Measurements from ENCODE around the gene DDI2.
"Not testable (repeated sequence)": the region's sequence is repeated elsewhere in the genome, so short reads cannot be mapped to it uniquely, and the experiment has no call there.

Gene DDI2

GRCh38 chr1:15699321-15699720 lies 82.1 kb downstream of the DDI2 start:
- not testable (repeated sequence) for H3K36me3 ChIP-seq (ENCODE audit: control insufficient read depth in 5 of 5, insufficient read depth in 5 of 5, low read length in 5 of 5); H3K27me3 ChIP-seq (ENCODE audit: control insufficient read depth in 5 of 5, insufficient read depth in 4 of 5, low read length in 5 of 5); H3K9me3 ChIP-seq (ENCODE audit: control insufficient read depth in 5 of 5, low read length in 5 of 5); H3K27ac ChIP-seq (ENCODE audit: low read depth, low read length); H3K9ac ChIP-seq (ENCODE audit: low read length in 5 of 5); H3K4me3 ChIP-seq (ENCODE audit: low read depth in 1 of 5, low read length in 5 of 5)
- peaks cover 10 to 47% (median 41%) of the 10 kb centered on the region in 5 donors for H3K4me1 ChIP-seq (ENCODE audit: control insufficient read depth in 5 of 5, insufficient read depth in 5 of 5, low read length in 5 of 5)

GRCh38 chr1:15700508-15700907 lies 83.2 kb downstream of the DDI2 start:
- Histone ChIP-seq H3K36me3 (ENCODE audit: control insufficient read depth in 5 of 5, insufficient read depth in 5 of 5, low read length in 5 of 5) (peaks cover 0 to 7% (median 6%) of the 10 kb centered on the region in 5 donors), H3K9ac (ENCODE audit: low read length in 5 of 5) (no peak overlapping the region), H3K4me3 (ENCODE audit: low read depth in 1 of 5, low read length in 5 of 5) (no peak overlapping the region), H3K27me3 (ENCODE audit: control insufficient read depth in 5 of 5, insufficient read depth in 4 of 5, low read length in 5 of 5) (no peaks in the 10 kb centered on the region), H3K4me1 (ENCODE audit: control insufficient read depth in 5 of 5, insufficient read depth in 5 of 5, low read length in 5 of 5) (peaks cover 10 to 56% (median 48%) of the 10 kb centered on the region in 5 donors), H3K9me3 (ENCODE audit: control insufficient read depth in 5 of 5, low read length in 5 of 5) (no peaks in the 10 kb centered on the region), H3K27ac (ENCODE audit: low read depth, low read length) (no peak overlapping the region)

GRCh38 chr1:15701784-15702183 lies 84.5 kb downstream of the DDI2 start:
- peaks cover 9 to 55% (median 44%) of the 10 kb centered on the region in 5 donors for H3K4me1 ChIP-seq (ENCODE audit: control insufficient read depth in 5 of 5, insufficient read depth in 5 of 5, low read length in 5 of 5)
- H3K36me3 ChIP-seq (ENCODE audit: control insufficient read depth in 5 of 5, insufficient read depth in 5 of 5, low read length in 5 of 5) = peaks cover 0 to 12% (median 8%) of the 10 kb centered on the region in 5 donors
- no peak overlapping the region for H3K4me3 ChIP-seq (ENCODE audit: low read depth in 1 of 5, low read length in 5 of 5)
- no peak overlapping the region for H3K27ac ChIP-seq (ENCODE audit: low read depth, low read length)
- H3K27me3 ChIP-seq (ENCODE audit: control insufficient read depth in 5 of 5, insufficient read depth in 4 of 5, low read length in 5 of 5) = no peaks in the 10 kb centered on the region
- no peak overlapping the region for H3K9ac ChIP-seq (ENCODE audit: low read length in 5 of 5)
- H3K9me3 ChIP-seq (ENCODE audit: control insufficient read depth in 5 of 5, low read length in 5 of 5) = no peaks in the 10 kb centered on the region

GRCh38 chr1:15702722-15703550 lies 85.7 kb downstream of the DDI2 start:
- Histone ChIP-seq H3K4me3 (ENCODE audit: low read depth in 1 of 5, low read length in 5 of 5) (peak overlapping the region in 4 of 5 donors; percentile 24 to 45 (median 30)), H3K9me3 (ENCODE audit: control insufficient read depth in 5 of 5, low read length in 5 of 5) (no peaks in the 10 kb centered on the region), H3K9ac (ENCODE audit: low read length in 5 of 5) (peak overlapping the region; percentile 39 to 93 (median 62)), H3K4me1 (ENCODE audit: control insufficient read depth in 5 of 5, insufficient read depth in 5 of 5, low read length in 5 of 5) (peaks cover 9 to 49% (median 35%) of the 10 kb centered on the region in 5 donors), H3K36me3 (ENCODE audit: control insufficient read depth in 5 of 5, insufficient read depth in 5 of 5, low read length in 5 of 5) (peaks cover 0 to 12% (median 9%) of the 10 kb centered on the region in 5 donors), H3K27ac (ENCODE audit: low read depth, low read length) (peak overlapping the region; percentile 98), H3K27me3 (ENCODE audit: control insufficient read depth in 5 of 5, insufficient read depth in 4 of 5, low read length in 5 of 5) (no peaks in the 10 kb centered on the region)

GRCh38 chr1:15703562-15703961 lies 86.3 kb downstream of the DDI2 start:
- H3K9ac ChIP-seq (ENCODE audit: low read length in 5 of 5) = peak overlapping the region; percentile 46 to 93 (median 62)
- no peaks in the 10 kb centered on the region for H3K9me3 ChIP-seq (ENCODE audit: control insufficient read depth in 5 of 5, low read length in 5 of 5)
- peaks cover 0 to 12% (median 9%) of the 10 kb centered on the region in 5 donors for H3K36me3 ChIP-seq (ENCODE audit: control insufficient read depth in 5 of 5, insufficient read depth in 5 of 5, low read length in 5 of 5)
- H3K27ac ChIP-seq (ENCODE audit: low read depth, low read length) = peak overlapping the region; percentile 98
- peaks cover 9 to 48% (median 35%) of the 10 kb centered on the region in 5 donors for H3K4me1 ChIP-seq (ENCODE audit: control insufficient read depth in 5 of 5, insufficient read depth in 5 of 5, low read length in 5 of 5)
- H3K27me3 ChIP-seq (ENCODE audit: control insufficient read depth in 5 of 5, insufficient read depth in 4 of 5, low read length in 5 of 5) = no peaks in the 10 kb centered on the region
- H3K4me3 ChIP-seq (ENCODE audit: low read depth in 1 of 5, low read length in 5 of 5) = peak overlapping the region in 4 of 5 donors; percentile 24 to 45 (median 30)

GRCh38 chr1:15704526-15705183 lies 87.4 kb downstream of the DDI2 start:
- Histone ChIP-seq H3K27ac (ENCODE audit: low read depth, low read length) (peak overlapping the region; percentile 98), H3K4me3 (ENCODE audit: low read depth in 1 of 5, low read length in 5 of 5) (no peak overlapping the region), H3K4me1 (ENCODE audit: control insufficient read depth in 5 of 5, insufficient read depth in 5 of 5, low read length in 5 of 5) (peaks cover 9 to 48% (median 35%) of the 10 kb centered on the region in 5 donors), H3K9me3 (ENCODE audit: control insufficient read depth in 5 of 5, low read length in 5 of 5) (no peaks in the 10 kb centered on the region), H3K36me3 (ENCODE audit: control insufficient read depth in 5 of 5, insufficient read depth in 5 of 5, low read length in 5 of 5) (peaks cover 0 to 12% (median 9%) of the 10 kb centered on the region in 5 donors), H3K9ac (ENCODE audit: low read length in 5 of 5) (peak overlapping the region; percentile 3 to 93 (median 61)), H3K27me3 (ENCODE audit: control insufficient read depth in 5 of 5, insufficient read depth in 4 of 5, low read length in 5 of 5) (no peaks in the 10 kb centered on the region)

GRCh38 chr1:15705184-15705566 lies 87.9 kb downstream of the DDI2 start:
- Histone ChIP-seq H3K27me3 (ENCODE audit: control insufficient read depth in 5 of 5, insufficient read depth in 4 of 5, low read length in 5 of 5) (no peaks in the 10 kb centered on the region), H3K27ac (ENCODE audit: low read depth, low read length) (peak overlapping the region; percentile 98), H3K36me3 (ENCODE audit: control insufficient read depth in 5 of 5, insufficient read depth in 5 of 5, low read length in 5 of 5) (peaks cover 0 to 12% (median 9%) of the 10 kb centered on the region in 5 donors), H3K4me1 (ENCODE audit: control insufficient read depth in 5 of 5, insufficient read depth in 5 of 5, low read length in 5 of 5) (peaks cover 9 to 45% (median 32%) of the 10 kb centered on the region in 5 donors), H3K9me3 (ENCODE audit: control insufficient read depth in 5 of 5, low read length in 5 of 5) (no peaks in the 10 kb centered on the region), H3K4me3 (ENCODE audit: low read depth in 1 of 5, low read length in 5 of 5) (no peak overlapping the region), H3K9ac (ENCODE audit: low read length in 5 of 5) (no peak overlapping the region)

GRCh38 chr1:15706751-15707150 lies 89.5 kb downstream of the DDI2 start:
- Histone ChIP-seq H3K27me3 (ENCODE audit: control insufficient read depth in 5 of 5, insufficient read depth in 4 of 5, low read length in 5 of 5) (no peaks in the 10 kb centered on the region), H3K27ac (ENCODE audit: low read depth, low read length) (no peak overlapping the region), H3K36me3 (ENCODE audit: control insufficient read depth in 5 of 5, insufficient read depth in 5 of 5, low read length in 5 of 5) (peaks cover 0 to 12% (median 9%) of the 10 kb centered on the region in 5 donors), H3K4me3 (ENCODE audit: low read depth in 1 of 5, low read length in 5 of 5) (no peak overlapping the region), H3K9ac (ENCODE audit: low read length in 5 of 5) (no peak overlapping the region), H3K9me3 (ENCODE audit: control insufficient read depth in 5 of 5, low read length in 5 of 5) (no peaks in the 10 kb centered on the region), H3K4me1 (ENCODE audit: control insufficient read depth in 5 of 5, insufficient read depth in 5 of 5, low read length in 5 of 5) (peaks cover 7 to 38% (median 26%) of the 10 kb centered on the region in 5 donors)

GRCh38 chr1:15707239-15707925 lies 90.1 kb downstream of the DDI2 start:
- Histone ChIP-seq H3K9me3 (ENCODE audit: control insufficient read depth in 5 of 5, low read length in 5 of 5) (no peaks in the 10 kb centered on the region), H3K4me1 (ENCODE audit: control insufficient read depth in 5 of 5, insufficient read depth in 5 of 5, low read length in 5 of 5) (peaks cover 7 to 33% (median 25%) of the 10 kb centered on the region in 5 donors), H3K27me3 (ENCODE audit: control insufficient read depth in 5 of 5, insufficient read depth in 4 of 5, low read length in 5 of 5) (no peaks in the 10 kb centered on the region), H3K36me3 (ENCODE audit: control insufficient read depth in 5 of 5, insufficient read depth in 5 of 5, low read length in 5 of 5) (peaks cover 0 to 12% (median 9%) of the 10 kb centered on the region in 5 donors), H3K4me3 (ENCODE audit: low read depth in 1 of 5, low read length in 5 of 5) (no peak overlapping the region), H3K9ac (ENCODE audit: low read length in 5 of 5) (no peak overlapping the region), H3K27ac (ENCODE audit: low read depth, low read length) (no peak overlapping the region)

All from subcutaneous abdominal adipose tissue (tissue), 5 donors.